ENCODE measurements around the gene KIRREL3. TPM values are rescaled to one million over a fixed set of nuclear protein-coding genes. Genes with fewer than 3 reads are reported as not detected.
A peak's percentile ranks its signal among the peaks of the same experiment; 100 is the strongest.

Gene KIRREL3
- total and polyA plus RNA-seq, 10 donors = 0.50 to 5.4 (median 2.0) TPM

DNA sequence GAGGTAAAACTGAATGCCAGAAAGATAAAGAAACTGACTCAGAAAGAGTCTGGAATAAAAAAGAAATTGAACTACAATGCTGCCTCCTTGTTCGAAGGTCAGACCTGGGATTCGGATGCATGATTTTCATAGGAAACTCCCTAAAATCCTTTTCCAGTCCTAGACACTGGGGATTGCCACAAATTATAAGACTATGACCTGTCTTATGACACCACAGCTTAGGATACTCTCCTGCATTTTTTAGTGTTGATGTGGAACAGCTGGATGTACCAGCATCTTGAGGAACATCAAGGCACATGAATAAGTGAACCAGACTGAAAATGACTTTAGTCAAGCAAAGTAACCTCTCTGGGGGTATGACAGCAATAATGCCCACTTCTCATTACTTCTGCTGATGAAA lies 9.0 kb downstream of the KIRREL3 start:
- H3K4me3 ChIP-seq = no peak overlapping the region
- H3K9me3 ChIP-seq = no peaks in the 10 kb centered on the region
- no peak for DNase-seq
- WGBS, 5 donors = 84 to 96% (median 92%) methylated on average over 2 of the region's 2 CpGs
- intact Hi-C loops (cut with DNase I; ENCODE audit: low total_unique reads) = loop anchor here (5.0 kb wide), 1 partner anchor 274 kb away; no protein-coding TSS in a partner anchor
- TF ChIP-seq POLR2A (IDR thresholded peaks at IDR 0.05) = no peak
- no peak for TF ChIP-seq POLR2AphosphoS5 (IDR thresholded peaks at IDR 0.05)
- H3K27ac ChIP-seq = no peak overlapping the region
- peaks cover 0 to 9% (median 3%) of the 10 kb centered on the region in 6 donors for H3K4me1 ChIP-seq
- H3K36me3 ChIP-seq = no peaks in the 10 kb centered on the region
- H3K27me3 ChIP-seq (replicated peaks in 1 of 7) = peaks cover 0 to 31% (median 6%) of the 10 kb centered on the region in 7 donors

- H3K4me1 ChIP-seq = peaks cover 0 to 9% (median 3%) of the 10 kb centered on the region in 6 donors
- no peaks in the 10 kb centered on the region for H3K9me3 ChIP-seq
- 44 to 51% (median 48%) methylated on average over 8 to 11 of the region's 11 CpGs for whole genome bisulfite sequencing, 5 donors
- DNase-seq = no peak
- peaks cover 0 to 28% (median 6%) of the 10 kb centered on the region in 7 donors for H3K27me3 ChIP-seq (replicated peaks in 1 of 7)
- TF ChIP-seq POLR2AphosphoS5 (IDR thresholded peaks at IDR 0.05) (no peak), CTCF (IDR thresholded peaks at IDR 0.05 in 8 of 11, conservative IDR thresholded peaks at IDR 0.05 in 3 of 11) (peak in 5 of 11 experiments; percentile 25 to 64 (median 45))
- no peak overlapping the region for H3K27ac ChIP-seq
- no peaks in the 10 kb centered on the region for H3K36me3 ChIP-seq
- H3K4me3 ChIP-seq = no peak overlapping the region
- intact Hi-C loops (cut with DNase I; ENCODE audit: low total_unique reads) = loop anchor here (5.0 kb wide), 1 partner anchor 274 kb away; no protein-coding TSS in a partner anchor
Observed at GRCh38 chr11:126990716-126991480, 9.7 kb downstream of the KIRREL3 start.

DNA sequence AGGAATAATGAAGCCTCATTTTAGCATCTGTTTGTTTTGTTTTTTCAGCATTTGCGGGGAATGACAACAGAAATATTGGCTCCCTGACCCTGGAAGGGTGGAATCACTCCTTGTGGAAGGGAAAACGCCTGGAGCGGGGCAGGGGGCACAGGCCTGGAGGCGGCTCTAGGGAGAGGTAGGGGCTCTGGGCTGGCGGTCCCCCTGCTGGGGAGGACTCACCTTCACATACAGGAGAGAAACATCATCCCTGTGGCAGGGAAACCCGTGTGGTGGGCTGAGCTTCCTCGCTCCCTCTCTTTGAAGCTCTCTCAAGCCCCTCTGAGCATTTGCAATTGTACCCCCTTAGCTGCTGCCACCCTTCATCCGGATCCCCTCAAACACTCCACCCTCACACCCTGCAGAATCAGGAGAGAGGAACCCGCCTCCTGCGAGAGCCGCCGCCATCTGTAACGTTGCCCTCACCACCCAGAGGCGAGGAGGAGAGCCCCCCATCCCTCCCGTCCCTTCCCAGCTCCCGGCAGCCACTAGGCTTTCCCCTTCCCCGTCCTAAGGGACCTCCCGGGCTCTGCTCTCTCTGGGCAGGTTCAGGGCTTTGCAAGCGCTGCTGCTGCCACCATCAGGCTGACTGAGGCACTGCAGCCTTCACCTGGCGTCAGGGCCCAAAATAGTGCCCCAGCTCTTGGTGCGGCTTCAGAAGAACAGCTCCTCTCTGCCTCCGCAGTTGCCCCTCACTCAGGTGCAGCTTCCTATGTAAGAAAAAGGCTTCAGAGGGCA lies 10.4 kb downstream of the KIRREL3 start:
- H3K4me1 ChIP-seq = peaks cover 0 to 9% (median 3%) of the 10 kb centered on the region in 6 donors
- 23 to 27% (median 26%) methylated on average over 17 to 22 of the region's 22 CpGs for WGBS, 5 donors
- peaks cover 0 to 32% (median 6%) of the 10 kb centered on the region in 7 donors for H3K27me3 ChIP-seq (replicated peaks in 1 of 7)
- no peak overlapping the region for H3K27ac ChIP-seq
- intact Hi-C loops (cut with DNase I; ENCODE audit: low total_unique reads) = loop anchor here (5.0 kb wide), 1 partner anchor 273 kb away; no protein-coding TSS in a partner anchor
- no peak overlapping the region for H3K4me3 ChIP-seq
- H3K36me3 ChIP-seq = no peaks in the 10 kb centered on the region
- TF ChIP-seq CTCF (IDR thresholded peaks at IDR 0.05 in 8 of 11, conservative IDR thresholded peaks at IDR 0.05 in 3 of 11) (peak; percentile 41 to 93 (median 86)), POLR2AphosphoS5 (IDR thresholded peaks at IDR 0.05) (no peak), POLR2A (IDR thresholded peaks at IDR 0.05) (no peak)
- DNase-seq = peak; percentile 87
- H3K9me3 ChIP-seq = no peaks in the 10 kb centered on the region

- TF ChIP-seq CTCF (IDR thresholded peaks at IDR 0.05 in 8 of 11, conservative IDR thresholded peaks at IDR 0.05 in 3 of 11) = no peak
- no peak for TF ChIP-seq POLR2AphosphoS5 (IDR thresholded peaks at IDR 0.05)
- no peak for TF ChIP-seq POLR2A (IDR thresholded peaks at IDR 0.05)
- WGBS, 5 donors = 79 to 92% (median 86%) methylated on average over 7 of the region's 7 CpGs
- no peak overlapping the region for H3K27ac ChIP-seq
- intact Hi-C loops (cut with DNase I; ENCODE audit: low total_unique reads) = no loop called here
- peaks cover 0 to 9% (median 3%) of the 10 kb centered on the region in 6 donors for H3K4me1 ChIP-seq
- H3K27me3 ChIP-seq (replicated peaks in 1 of 7) = peaks cover 0 to 38% (median 6%) of the 10 kb centered on the region in 7 donors
- no peak for DNase-seq
- H3K36me3 ChIP-seq = no peaks in the 10 kb centered on the region
- no peaks in the 10 kb centered on the region for H3K9me3 ChIP-seq
- no peak overlapping the region for H3K4me3 ChIP-seq
Observed at GRCh38 chr11:126988655-126989054, 11.9 kb downstream of the KIRREL3 start.
